ENCODE results near the gene APBA1. TPM values are rescaled to one million over a fixed set of nuclear protein-coding genes. Genes with fewer than 3 reads are reported as not detected.
"Not testable (repeated sequence)": the region's sequence is repeated elsewhere in the genome, so short reads cannot be mapped to it uniquely, and the experiment has no call there.

Gene APBA1
- polyA plus RNA-seq, 3 donors, result 13.8 to 17.6 (median 15.3) TPM

GRCh38 chr9:69611221-69611620 lies 61.0 kb downstream of the APBA1 start:
- no peak for DNase-seq (ENCODE audit: low read depth in 3 of 3, low spot score in 2 of 3)

- no peak for DNase-seq (ENCODE audit: low read depth in 3 of 3, low spot score in 2 of 3)
Observed at GRCh38 chr9:69609156-69609555, 63.0 kb downstream of the APBA1 start.

GRCh38 chr9:69606089-69606488 lies 66.1 kb downstream of the APBA1 start:
- no peak for DNase-seq (ENCODE audit: low read depth in 3 of 3, low spot score in 2 of 3)

GRCh38 chr9:69605406-69605805 lies 66.8 kb downstream of the APBA1 start:
- no peak for DNase-seq (ENCODE audit: low read depth in 3 of 3, low spot score in 2 of 3)

- DNase-seq (ENCODE audit: low read depth in 3 of 3, low spot score in 2 of 3), result no peak
Observed at GRCh38 chr9:69604568-69605219, 67.5 kb downstream of the APBA1 start.

- DNase-seq (ENCODE audit: low read depth in 3 of 3, low spot score in 2 of 3), result no peak
Observed at GRCh38 chr9:69603656-69604055, 68.5 kb downstream of the APBA1 start.

GRCh38 chr9:69602773-69603172 lies 69.4 kb downstream of the APBA1 start:
- DNase-seq (ENCODE audit: low read depth in 3 of 3, low spot score in 2 of 3), result no peak

GRCh38 chr9:69601698-69602097 lies 70.5 kb downstream of the APBA1 start:
- no peak for DNase-seq (ENCODE audit: low read depth in 3 of 3, low spot score in 2 of 3)

- no peak for DNase-seq (ENCODE audit: low read depth in 3 of 3, low spot score in 2 of 3)
Observed at GRCh38 chr9:69600314-69601047, 71.7 kb downstream of the APBA1 start.

GRCh38 chr9:69599232-69599971 lies 72.8 kb downstream of the APBA1 start:
- DNase-seq (ENCODE audit: low read depth in 3 of 3, low spot score in 2 of 3), result no peak

GRCh38 chr9:69596906-69597305 lies 75.3 kb downstream of the APBA1 start:
- DNase-seq (ENCODE audit: low read depth in 3 of 3, low spot score in 2 of 3), result not testable (repeated sequence)

GRCh38 chr9:69594180-69594579 lies 78.0 kb downstream of the APBA1 start:
- no peak for DNase-seq (ENCODE audit: low read depth in 3 of 3, low spot score in 2 of 3)

- no peak for DNase-seq (ENCODE audit: low read depth in 3 of 3, low spot score in 2 of 3)
Observed at GRCh38 chr9:69593756-69594155, 78.4 kb downstream of the APBA1 start.

- DNase-seq (ENCODE audit: low read depth in 3 of 3, low spot score in 2 of 3), result no peak
Observed at GRCh38 chr9:69593301-69593700, 78.9 kb downstream of the APBA1 start.

GRCh38 chr9:69590266-69590665 lies 81.9 kb downstream of the APBA1 start:
- no peak for DNase-seq (ENCODE audit: low read depth in 3 of 3, low spot score in 2 of 3)

GRCh38 chr9:69589156-69589555 lies 83.0 kb downstream of the APBA1 start:
- no peak for DNase-seq (ENCODE audit: low read depth in 3 of 3, low spot score in 2 of 3)

GRCh38 chr9:69585571-69585970 lies 86.6 kb downstream of the APBA1 start:
- DNase-seq (ENCODE audit: low read depth in 3 of 3, low spot score in 2 of 3), result no peak

- DNase-seq (ENCODE audit: low read depth in 3 of 3, low spot score in 2 of 3), result no peak
Observed at GRCh38 chr9:69584759-69585158, 87.4 kb downstream of the APBA1 start.

GRCh38 chr9:69583645-69584234 lies 88.4 kb downstream of the APBA1 start:
- no peak for DNase-seq (ENCODE audit: low read depth in 3 of 3, low spot score in 2 of 3)

- DNase-seq (ENCODE audit: low read depth in 3 of 3, low spot score in 2 of 3), result no peak
Observed at GRCh38 chr9:69582544-69583297, 89.5 kb downstream of the APBA1 start.

- DNase-seq (ENCODE audit: low read depth in 3 of 3, low spot score in 2 of 3), result no peak
Observed at GRCh38 chr9:69582018-69582417, 90.2 kb downstream of the APBA1 start.

Measured in right renal cortex interstitium (tissue), 3 donors.